Urothelium cell line (cell line): ENCODE measurements around the gene C12orf54.
"Not testable (repeated sequence)": the region's sequence is repeated elsewhere in the genome, so short reads cannot be mapped to it uniquely, and the experiment has no call there.

Experiments used
- DNase-seq: peaks from one replicate; pipeline ENCODE4 v3.0.0; 2011; ENCODE audit warnings: low spot score, mixed read lengths
- FAIRE-seq: peaks from 2 replicates; lab custom pipeline; 2011; peaks lifted over from hg19 to GRCh38; lab: Jason Lieb, UNC

The C12orf54 gene

DNA sequence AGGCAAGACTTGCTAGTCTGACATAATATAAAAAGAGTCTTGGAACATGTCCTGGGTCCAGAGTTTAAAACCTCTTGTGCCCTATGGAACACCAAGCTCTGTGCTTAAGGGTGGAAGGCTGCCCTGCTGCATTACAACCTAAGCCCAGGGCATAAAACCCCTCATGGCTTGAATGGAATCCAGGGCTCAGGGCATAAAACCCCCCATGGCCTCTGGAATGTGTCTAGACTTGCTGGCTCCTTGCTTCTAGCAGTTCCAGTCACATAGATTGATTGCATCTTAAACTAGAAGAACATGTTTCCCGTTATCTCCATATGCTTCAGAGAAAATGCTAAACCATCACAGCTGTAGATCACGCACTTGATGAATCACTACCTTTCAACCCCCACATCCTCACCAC lies 24.5 kb downstream of the C12orf54 start:
- not testable (repeated sequence) for FAIRE-seq, DNase-seq

DNA sequence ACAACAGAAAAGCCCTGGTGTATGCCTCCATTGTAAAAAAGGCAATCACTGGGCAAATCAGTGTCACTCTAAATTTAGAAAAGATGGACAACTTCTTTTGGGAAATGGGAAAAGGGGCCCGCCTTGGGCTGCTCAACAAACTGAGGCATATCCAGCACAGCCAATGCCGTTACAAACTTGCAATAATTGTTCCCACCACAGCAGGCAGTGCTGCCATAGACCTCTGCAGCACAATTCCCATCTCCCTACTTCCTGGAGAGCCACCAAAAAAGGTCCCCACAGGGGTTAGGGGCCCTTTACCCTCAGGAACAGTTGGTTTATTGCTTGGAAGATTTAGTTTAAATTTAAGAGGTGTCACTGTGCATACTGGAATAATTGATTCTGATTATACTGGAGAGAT lies 26.7 kb downstream of the C12orf54 start:
- no peak for FAIRE-seq

GRCh38 chr12:48510111-48510510 lies 27.8 kb downstream of the C12orf54 start:
- FAIRE-seq (no peak), DNase-seq (no peak)

More for the DNA sequence above, 26.7 kb downstream of the C12orf54 start:
- DNase-seq: no peak

GRCh38 chr12:48512855-48513254 lies 30.6 kb downstream of the C12orf54 start:
- DNase-seq (no peak), FAIRE-seq (no peak)

GRCh38 chr12:48514728-48515127 lies 32.4 kb downstream of the C12orf54 start:
- FAIRE-seq (no peak), DNase-seq (no peak)

DNA sequence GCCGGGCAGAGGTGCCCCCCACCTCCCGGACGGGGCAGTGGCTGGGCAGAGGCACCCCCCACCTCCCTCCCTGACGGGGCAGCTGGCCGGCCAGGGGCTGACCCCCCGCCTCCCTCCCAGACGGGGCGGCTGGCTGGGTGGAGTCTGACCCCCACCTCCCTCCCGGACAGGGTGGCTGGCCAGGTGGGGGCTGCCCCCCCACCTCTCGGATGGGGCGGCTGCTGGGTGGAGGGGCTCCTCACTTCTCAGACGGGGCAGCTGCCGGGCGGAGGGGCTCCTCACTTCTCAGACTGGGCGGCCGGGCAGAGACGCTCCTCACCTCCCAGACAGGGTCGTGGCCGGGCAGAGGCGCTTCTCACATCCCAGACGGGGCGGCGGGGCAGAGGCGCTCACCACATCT lies 38.1 kb downstream of the C12orf54 start:
- DNase-seq, FAIRE-seq: not testable (repeated sequence)

- no peak for FAIRE-seq
- DNase-seq: no peak
Observed at GRCh38 chr12:48525332-48525731, 43.0 kb downstream of the C12orf54 start, which contains the start of gene OR8S1. Gene OR8S1 (plus strand): TSS chr12:48525632. CDS start chr12:48525632, 0 bp downstream.

DNA sequence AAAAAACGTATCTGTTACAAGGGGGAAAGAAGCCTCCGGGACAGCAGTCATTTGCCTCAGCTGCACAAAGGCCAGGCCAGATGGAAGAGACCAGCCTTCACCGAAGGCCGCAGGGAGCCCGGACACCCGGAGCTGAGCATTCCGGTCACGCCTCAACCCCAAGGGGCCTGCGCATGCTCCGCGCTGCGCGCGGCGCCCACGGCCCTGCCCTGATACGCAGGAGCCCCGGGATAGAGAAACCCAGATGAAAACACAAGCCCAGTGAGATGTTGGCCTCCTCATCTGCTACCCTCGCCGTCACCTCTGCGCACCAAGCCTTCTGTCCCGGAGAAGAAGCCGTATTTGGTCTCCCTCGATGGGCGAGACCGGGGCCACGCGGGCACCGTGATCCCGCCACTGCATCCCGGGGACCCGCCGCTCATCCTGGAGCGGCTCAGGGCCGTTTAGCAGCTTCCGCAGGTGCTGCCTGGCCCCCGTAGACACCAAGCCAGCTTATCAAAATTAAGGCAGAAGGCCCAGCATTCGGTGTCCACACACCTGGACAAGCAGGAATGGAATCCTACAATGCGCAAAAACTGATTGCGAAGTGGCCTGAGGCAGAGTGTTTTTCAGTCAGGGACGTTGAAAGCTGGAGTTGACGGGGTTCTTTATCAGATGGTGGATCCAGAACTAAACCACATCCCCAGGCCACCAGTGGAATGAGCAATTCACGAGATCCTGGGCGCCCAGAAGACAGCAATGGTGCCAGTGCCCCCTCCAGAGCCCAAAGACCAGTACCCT lies 45.8 kb downstream of the C12orf54 start:
- FAIRE-seq: no peak
- DNase-seq: no peak

GRCh38 chr12:48532601-48533000 lies 50.3 kb downstream of the C12orf54 start:
- no peak for FAIRE-seq
- DNase-seq: no peak

DNA sequence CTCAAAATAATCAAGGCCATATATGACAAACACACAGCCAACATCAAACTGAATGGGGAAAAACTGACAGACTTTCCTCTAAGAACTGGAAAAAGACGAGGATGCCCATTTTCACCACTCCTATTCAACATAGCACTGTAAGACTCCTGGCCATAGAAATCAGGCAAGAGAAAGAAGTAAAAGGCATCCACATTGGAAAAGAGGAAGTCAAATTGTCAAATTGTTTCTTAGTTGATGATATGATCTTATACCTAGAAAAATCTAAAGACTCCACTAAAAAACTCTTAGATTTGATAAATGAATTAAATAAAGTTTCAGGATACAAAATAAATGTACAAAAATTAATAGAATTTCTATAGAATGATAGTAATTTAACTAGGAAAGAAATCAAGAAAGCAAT lies 54.3 kb downstream of the C12orf54 start:
- DNase-seq (no peak), FAIRE-seq (no peak)

- FAIRE-seq (no peak), DNase-seq (no peak)
Observed at GRCh38 chr12:48542300-48542928, 60.1 kb downstream of the C12orf54 start.

GRCh38 chr12:48545833-48546469 lies 63.7 kb downstream of the C12orf54 start:
- FAIRE-seq (no peak), DNase-seq (no peak)
